Keratinocyte (primary cell): Measurements from ENCODE around the gene CPEB4. TPM values are rescaled to one million over a fixed set of nuclear protein-coding genes. Genes with fewer than 3 reads are reported as not detected.

Experiments
- DNase-seq: peaks from one replicate; pipeline ENCODE4 v3.0.0-alpha.2; 2011; ENCODE audit warnings: low read depth, missing footprints, low spot score
- FAIRE-seq: peaks from 2 replicates; lab custom pipeline; 2011; peaks lifted over from hg19 to GRCh38; lab: Jason Lieb, UNC
- H2AFZ ChIP-seq: 2 replicates; pipeline ENCODE4 v1.6.0; 2012; ENCODE audit warnings: low read length, control low read depth, inconsistent platforms; ENCODE audit not compliant: control insufficient read depth
- H3K27ac ChIP-seq: 2 replicates; pipeline ENCODE4 v1.5.1; 2011; ENCODE audit warnings: low read length; ENCODE audit not compliant: control insufficient read depth, insufficient read depth
- H3K27me3 ChIP-seq: 3 replicates; pipeline ENCODE4 v1.6.0; 2011; ENCODE audit warnings: low read length; ENCODE audit not compliant: control insufficient read depth, insufficient read depth; ENCODE audit errors: extremely low read depth
- H3K36me3 ChIP-seq, 2 experiments: 2 replicates in 1 of 2; 3 replicates in 1 of 2; pipeline ENCODE4 v1.5.1; 2011; ENCODE audit warnings: low read length in 2 of 2, mild to moderate bottlenecking in 1 of 2; ENCODE audit not compliant: control insufficient read depth in 2 of 2, insufficient read depth in 2 of 2; ENCODE audit errors: extremely low read depth in 1 of 2
- H3K4me1 ChIP-seq: 3 replicates; pipeline ENCODE4 v1.5.1; 2011; ENCODE audit warnings: low read length; ENCODE audit not compliant: control insufficient read depth, insufficient read depth; ENCODE audit errors: extremely low read depth
- H3K4me2 ChIP-seq: 3 replicates; pipeline ENCODE4 v1.6.0; 2011; ENCODE audit warnings: low read depth, low read length; ENCODE audit not compliant: control insufficient read depth, insufficient read depth; ENCODE audit errors: extremely low read depth
- H3K4me3 ChIP-seq, 3 experiments: fragments of 200-600 bp in 1 of 3; sonication (generic) in 1 of 3; 2 replicates in 2 of 3; 3 replicates in 1 of 3; pipeline ENCODE4 v1.5.1; 2011 to 2016; ENCODE audit warnings: low read length in 3 of 3, mild to moderate bottlenecking in 3 of 3, control low read depth in 2 of 3, inconsistent platforms in 1 of 3, low read depth in 1 of 3, mixed read lengths in 1 of 3, mixed run types in 1 of 3, moderate library complexity in 1 of 3; ENCODE audit not compliant: control insufficient read depth in 2 of 3, insufficient read depth in 2 of 3; ENCODE audit errors: extremely low read depth in 1 of 3
- H3K79me2 ChIP-seq: 2 replicates; pipeline ENCODE4 v1.6.0; 2012; ENCODE audit warnings: low read length; ENCODE audit not compliant: control insufficient read depth, insufficient read depth
- H3K9ac ChIP-seq: 3 replicates; pipeline ENCODE4 v1.6.0; 2011; ENCODE audit warnings: low read length; ENCODE audit not compliant: control insufficient read depth, insufficient read depth; ENCODE audit errors: extremely low read depth
- H3K9me1 ChIP-seq: 3 replicates; pipeline ENCODE4 v1.6.0; 2011; ENCODE audit warnings: low read length; ENCODE audit not compliant: control insufficient read depth, insufficient read depth; ENCODE audit errors: extremely low read depth
- H3K9me3 ChIP-seq: 2 replicates; pipeline ENCODE4 v1.5.1; 2012; ENCODE audit warnings: low read depth, low read length; ENCODE audit not compliant: control insufficient read depth
- H4K20me1 ChIP-seq: 3 replicates; pipeline ENCODE4 v1.6.0; 2011; ENCODE audit warnings: low read length; ENCODE audit not compliant: control insufficient read depth, insufficient read depth; ENCODE audit errors: extremely low read depth
- CTCF ChIP-seq, 3 experiments: IDR thresholded peaks in 1 of 3; conservative IDR thresholded peaks in 1 of 3; optimal IDR thresholded peaks in 1 of 3; 2 replicates in 2 of 3; 3 replicates in 1 of 3; pipeline versions ENCODE3 to v1.5.1; 2011; ENCODE audit warnings: low read length in 3 of 3, mild to moderate bottlenecking in 3 of 3, moderate library complexity in 2 of 3, control low read depth in 1 of 3, inconsistent platforms in 1 of 3; ENCODE audit not compliant: insufficient read depth in 2 of 3; ENCODE audit errors: extremely low read depth in 1 of 3
- EZH2 ChIP-seq: IDR thresholded peaks from one replicate; pipeline ENCODE4 v1.6.1; 2012; ENCODE audit warnings: inconsistent platforms, mild to moderate bottlenecking, low read length, moderate library complexity
- dilution Hi-C: fragments of 300-500 bp; cut with MboI; formaldehyde crosslinking; loops from one replicate; pipeline ENCODE4 v1.7.0; 2020; ENCODE audit warnings: low sequenced_read_pairs; ENCODE audit not compliant: extremely low pct_ligation_motif_present
- polyA plus RNA-seq, 5 experiments: library from polyadenylated mRNA; depleted of rRNA in 3 of 5; stranded (reverse) in 3 of 5; stranded (forward) in 1 of 5; unstranded in 1 of 5; fragments of >200 nt; gene quantifications; 1 replicate in 1 of 5; 2 replicates in 3 of 5; 3 replicates in 1 of 5; pipeline versions ENCODE4 v1.2.1 to v1.2.3, GENCODE V29; 2011 to 2012; ENCODE audit warnings: missing spikeins in 2 of 5, low read depth in 1 of 5, low replicate concordance in 1 of 5

CPEB4 gene
- polyA plus RNA-seq, 1 donor (not counting 4 experiments of a cell fraction or from before 2014, with no cell fraction given), result 13.8 TPM

GRCh38 chr5:173913686-173914321 lies 25.7 kb downstream of the CPEB4 start:
- H3K4me2 ChIP-seq, result no peak overlapping the region
- H3K27ac ChIP-seq, result no peak overlapping the region
- no peaks in the 10 kb centered on the region for H3K79me2 ChIP-seq
- no peak for DNase-seq
- H3K27me3 ChIP-seq, result no peaks in the 10 kb centered on the region
- no peak overlapping the region for H3K9ac ChIP-seq
- no peak overlapping the region for H2AFZ ChIP-seq
- H3K9me3 ChIP-seq, result no peaks in the 10 kb centered on the region
- H4K20me1 ChIP-seq, result no peaks in the 10 kb centered on the region
- dilution Hi-C loops, result no loop called here
- peaks cover under 1% of the 10 kb centered on the region for H3K4me1 ChIP-seq
- no peak for FAIRE-seq
- no peaks in the 10 kb centered on the region for H3K9me1 ChIP-seq
- H3K4me3 ChIP-seq, result no peak overlapping the region
- TF ChIP-seq CTCF (optimal IDR thresholded peaks at IDR 0.05 in 1 of 3, IDR thresholded peaks at IDR 0.05 in 1 of 3, conservative IDR thresholded peaks at IDR 0.05 in 1 of 3; ENCODE audit: extremely low read depth in 1 of 3, insufficient read depth in 2 of 3, low read length in 3 of 3) (no peak), EZH2 (no peak)
- H3K36me3 ChIP-seq, result no peaks in the 10 kb centered on the region

- Histone ChIP-seq H3K9ac (no peak overlapping the region), H3K4me2 (no peak overlapping the region), H3K4me1 (peaks cover 17% of the 10 kb centered on the region), H3K9me1 (no peaks in the 10 kb centered on the region), H3K27ac (no peak overlapping the region), H3K9me3 (no peaks in the 10 kb centered on the region), H3K79me2 (peaks cover 1% of the 10 kb centered on the region), H3K36me3 (no peaks in the 10 kb centered on the region), H3K4me3 (no peak overlapping the region), H4K20me1 (no peaks in the 10 kb centered on the region), H3K27me3 (no peaks in the 10 kb centered on the region), H2AFZ (no peak overlapping the region)
- dilution Hi-C loops, result no loop called here
- FAIRE-seq (no peak), DNase-seq (no peak)
- TF ChIP-seq EZH2, result no peak
- TF ChIP-seq CTCF (optimal IDR thresholded peaks at IDR 0.05 in 1 of 3, IDR thresholded peaks at IDR 0.05 in 1 of 3, conservative IDR thresholded peaks at IDR 0.05 in 1 of 3; ENCODE audit: extremely low read depth in 1 of 3, insufficient read depth in 2 of 3, low read length in 3 of 3), result no peak
Measured at GRCh38 chr5:173915310-173916014, 27.3 kb downstream of the CPEB4 start.
